Natural killer cell (primary cell): Measurements from ENCODE around the gene OPRL1. TPM values are rescaled to one million over a fixed set of nuclear protein-coding genes. Genes with fewer than 3 reads are reported as not detected.

Source experiments
- ATAC-seq, 3 donors: fragments of 150-1000 bp in 2 of 3; fragments of 200-7000 bp in 1 of 3; cut with Tn5 transposase; 1 replicate in 1 of 3; 2 replicates in 2 of 3; pipeline ENCODE4 v1.10.0; 2021; ENCODE audit warnings: mild to moderate bottlenecking in 2 of 3, moderate library complexity in 2 of 3
- DNase-seq, 2 donors: peaks; one replicate each; pipeline versions ENCODE4 v3.0.0 to v3.0.0-alpha.2; 2013 to 2021; ENCODE audit warnings: mixed read lengths in 1 of 2
- H3K27ac ChIP-seq: one replicate; pipeline ENCODE4 v1.5.1; 2013; ENCODE audit warnings: mild to moderate bottlenecking, low read length
- H3K27me3 ChIP-seq: one replicate; pipeline ENCODE4 v1.6.1; 2013; ENCODE audit warnings: low read length; ENCODE audit not compliant: control insufficient read depth, insufficient read depth
- H3K36me3 ChIP-seq: one replicate; pipeline ENCODE4 v1.6.1; 2013; ENCODE audit warnings: low read length; ENCODE audit not compliant: control insufficient read depth, insufficient read depth
- H3K4me1 ChIP-seq: one replicate; pipeline ENCODE4 v1.6.1; 2013; ENCODE audit warnings: low read length; ENCODE audit not compliant: control insufficient read depth, insufficient read depth
- H3K4me3 ChIP-seq: one replicate; pipeline ENCODE4 v1.5.1; 2013; ENCODE audit warnings: low read length
- H3K9me3 ChIP-seq: one replicate; pipeline ENCODE4 v1.6.1; 2013; ENCODE audit warnings: low read length; ENCODE audit not compliant: control insufficient read depth, insufficient read depth
- H3K27ac Mint-ChIP-seq, 2 donors: one replicate each; pipeline ENCODE4 v1.8.0; 2022; ENCODE audit warnings: mild to moderate bottlenecking in 2 of 2, mixed read lengths in 2 of 2, moderate library complexity in 1 of 2
- H3K27me3 Mint-ChIP-seq, 2 donors: one replicate each; pipeline ENCODE4 v1.8.0; 2022; ENCODE audit warnings: low read depth in 2 of 2, mixed read lengths in 2 of 2
- H3K36me3 Mint-ChIP-seq: one replicate; pipeline ENCODE4 v1.8.0; 2022; ENCODE audit warnings: mixed read lengths
- H3K4me1 Mint-ChIP-seq, 2 donors: one replicate each; pipeline ENCODE4 v1.8.0; 2022; ENCODE audit warnings: mixed read lengths in 2 of 2
- H3K4me3 Mint-ChIP-seq: one replicate; pipeline ENCODE4 v1.8.0; 2022; ENCODE audit warnings: mild to moderate bottlenecking, moderate library complexity, mixed read lengths
- H3K9me3 Mint-ChIP-seq, 2 donors: one replicate each; pipeline ENCODE4 v1.8.0; 2022; ENCODE audit warnings: mixed read lengths in 2 of 2
- WGBS: methylation state at CpG from one replicate; pipeline ENCODE4 v1.1.7; 2013; ENCODE audit warnings: missing lambda C conversion rate; ENCODE audit not compliant: insufficient coverage; 5-methylcytosine and 5-hydroxymethylcytosine counted together
- intact Hi-C: fragments of 100-400 bp; cut with micrococcal nuclease; formaldehyde crosslinking; loops from one replicate; pipeline ENCODE4 v1.14.2; 2022
- total RNA-seq, 4 donors: library from RNA; stranded (reverse); fragments of 120-200 nt in 1 of 4; gene quantifications; one replicate each; pipeline versions ENCODE4 v1.2.3 to v1.2.4, GENCODE V29; 2013 to 2022
- TF ChIP-seq, protein P1 (sequence below): fragments of 200-600 bp; IDR thresholded peaks from one replicate; pipeline ENCODE4 v1.8.0; 2022; ENCODE audit warnings: antibody characterized with exemption

OPRL1 gene
- total RNA-seq, 3 donors from 2014 or later (not counting 1 experiment from before 2014, with no cell fraction given): 1.2 to 2.2 (median 1.4) TPM

DNA sequence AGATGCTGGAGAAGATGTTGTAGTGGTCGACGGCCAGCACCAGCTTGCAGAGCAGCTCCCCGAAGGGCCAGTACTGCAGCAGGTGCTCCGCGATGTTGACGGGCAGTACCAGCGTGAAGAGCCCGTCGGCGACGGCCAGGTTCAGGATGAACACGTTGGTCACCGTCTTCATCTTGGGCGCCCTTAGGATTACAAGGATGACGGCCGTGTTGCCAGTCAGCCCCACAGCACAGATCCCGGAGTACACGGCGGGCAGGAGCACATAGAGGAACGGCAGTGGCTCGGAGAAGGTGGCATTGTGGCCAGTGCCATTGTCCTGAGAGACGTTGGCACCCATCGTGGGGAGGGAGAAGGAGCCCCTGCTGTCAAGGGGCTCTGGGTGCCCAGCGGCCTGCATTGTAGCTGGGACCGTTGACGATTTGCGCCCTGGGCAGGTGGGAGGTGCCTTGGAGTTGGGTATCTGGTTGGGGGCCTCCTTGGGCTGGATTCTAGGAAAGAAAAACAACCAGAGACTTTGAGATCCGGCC is 26.6 kb downstream of the OPRL1 start:
- H3K27ac ChIP-seq: no peak overlapping the region
- Mint-ChIP-seq H3K4me3 (no peak overlapping the region), H3K27ac (no peak overlapping the region), H3K4me1 (peaks cover 0 to 18% of the 10 kb centered on the region in 2 donors), H3K27me3 (peaks cover 7 to 24% of the 10 kb centered on the region in 2 donors), H3K9me3 (no peaks in the 10 kb centered on the region), H3K36me3 (no peaks in the 10 kb centered on the region)
- no peaks in the 10 kb centered on the region for H3K36me3 ChIP-seq
- no peaks in the 10 kb centered on the region for H3K9me3 ChIP-seq
- TF ChIP-seq, protein P1, sequence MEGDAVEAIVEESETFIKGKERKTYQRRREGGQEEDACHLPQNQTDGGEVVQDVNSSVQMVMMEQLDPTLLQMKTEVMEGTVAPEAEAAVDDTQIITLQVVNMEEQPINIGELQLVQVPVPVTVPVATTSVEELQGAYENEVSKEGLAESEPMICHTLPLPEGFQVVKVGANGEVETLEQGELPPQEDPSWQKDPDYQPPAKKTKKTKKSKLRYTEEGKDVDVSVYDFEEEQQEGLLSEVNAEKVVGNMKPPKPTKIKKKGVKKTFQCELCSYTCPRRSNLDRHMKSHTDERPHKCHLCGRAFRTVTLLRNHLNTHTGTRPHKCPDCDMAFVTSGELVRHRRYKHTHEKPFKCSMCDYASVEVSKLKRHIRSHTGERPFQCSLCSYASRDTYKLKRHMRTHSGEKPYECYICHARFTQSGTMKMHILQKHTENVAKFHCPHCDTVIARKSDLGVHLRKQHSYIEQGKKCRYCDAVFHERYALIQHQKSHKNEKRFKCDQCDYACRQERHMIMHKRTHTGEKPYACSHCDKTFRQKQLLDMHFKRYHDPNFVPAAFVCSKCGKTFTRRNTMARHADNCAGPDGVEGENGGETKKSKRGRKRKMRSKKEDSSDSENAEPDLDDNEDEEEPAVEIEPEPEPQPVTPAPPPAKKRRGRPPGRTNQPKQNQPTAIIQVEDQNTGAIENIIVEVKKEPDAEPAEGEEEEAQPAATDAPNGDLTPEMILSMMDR: no peak
- no peak overlapping the region for H3K4me3 ChIP-seq
- H3K4me1 ChIP-seq: peaks cover 23% of the 10 kb centered on the region
- WGBS: 95% methylated on average over 28 of the region's 28 CpGs
- DNase-seq (peak in 1 of 2 donors; percentile 14), ATAC-seq (no peak)
- intact Hi-C loops: no loop called here
- peaks cover 12% of the 10 kb centered on the region for H3K27me3 ChIP-seq

DNA sequence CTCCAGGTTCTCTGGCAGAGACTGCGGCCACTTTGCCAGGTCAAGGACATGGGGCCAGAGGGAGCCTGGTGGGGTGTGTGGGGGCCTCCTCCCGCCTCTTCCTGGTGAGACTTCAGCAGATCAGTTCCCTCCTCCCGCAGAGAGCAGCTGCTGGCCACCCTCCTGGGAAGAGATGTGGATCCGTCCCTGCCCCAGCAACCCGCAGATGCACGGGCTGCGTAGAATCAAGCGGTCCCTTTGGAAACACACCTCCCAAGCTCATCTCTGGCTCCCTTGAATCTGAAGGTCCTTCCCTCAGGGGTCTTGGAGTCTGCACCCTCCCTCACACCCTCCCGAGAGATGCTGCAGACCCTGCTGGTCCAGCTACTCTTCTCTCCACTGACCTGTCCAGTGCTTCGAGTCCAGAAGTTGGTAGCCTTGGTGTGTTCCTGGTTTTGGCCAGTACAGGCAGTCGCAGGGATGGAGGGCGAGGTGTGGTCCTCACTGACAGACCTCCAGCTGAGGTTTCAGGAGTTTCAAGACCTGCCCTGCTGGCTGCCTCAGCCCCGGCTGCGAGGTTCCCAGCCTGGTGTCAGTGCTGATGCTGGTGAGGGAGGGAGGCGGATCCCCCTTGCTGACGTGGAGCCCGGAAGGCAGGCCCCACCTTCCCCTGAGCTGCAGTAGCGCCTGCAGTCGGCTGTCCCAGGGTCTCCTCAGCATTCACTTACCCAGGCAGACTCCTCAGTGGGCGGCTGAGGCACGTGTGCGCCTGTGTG is 27.3 kb downstream of the OPRL1 start, which contains the start of gene NPBWR2:
Gene NPBWR2, minus strand, starts transcription at position 585 of the 755 bp plus-strand sequence. CDS start 734 bp downstream, outside the sequence.
- H3K27me3 ChIP-seq: peaks cover 7% of the 10 kb centered on the region
- H3K4me3 ChIP-seq: no peak within 1 kb of the TSS
- DNase-seq: peak; percentile 15 to 59
- peaks cover 0 to 15% of the 10 kb centered on the region in 2 donors for H3K4me1 Mint-ChIP-seq
- no peaks in the 10 kb centered on the region for H3K9me3 Mint-ChIP-seq
- H3K27me3 Mint-ChIP-seq: peaks cover 5 to 22% of the 10 kb centered on the region in 2 donors
- H3K36me3 ChIP-seq: no peaks in the 10 kb centered on the region
- H3K9me3 ChIP-seq: no peaks in the 10 kb centered on the region
- H3K36me3 Mint-ChIP-seq: no peaks in the 10 kb centered on the region
- H3K27ac Mint-ChIP-seq: no peak within 1 kb of the TSS
- 60% methylated on average over 22 of the region's 22 CpGs for WGBS
- ATAC-seq: peak in 2 of 3 donors; percentile 55 to 72
- TF ChIP-seq, protein P1: no peak
- no peak within 1 kb of the TSS for H3K4me3 Mint-ChIP-seq
- H3K4me1 ChIP-seq: peaks cover 17% of the 10 kb centered on the region
- peak within 1 kb of the TSS; percentile 49 for H3K27ac ChIP-seq
- intact Hi-C loops: no loop called here

DNA sequence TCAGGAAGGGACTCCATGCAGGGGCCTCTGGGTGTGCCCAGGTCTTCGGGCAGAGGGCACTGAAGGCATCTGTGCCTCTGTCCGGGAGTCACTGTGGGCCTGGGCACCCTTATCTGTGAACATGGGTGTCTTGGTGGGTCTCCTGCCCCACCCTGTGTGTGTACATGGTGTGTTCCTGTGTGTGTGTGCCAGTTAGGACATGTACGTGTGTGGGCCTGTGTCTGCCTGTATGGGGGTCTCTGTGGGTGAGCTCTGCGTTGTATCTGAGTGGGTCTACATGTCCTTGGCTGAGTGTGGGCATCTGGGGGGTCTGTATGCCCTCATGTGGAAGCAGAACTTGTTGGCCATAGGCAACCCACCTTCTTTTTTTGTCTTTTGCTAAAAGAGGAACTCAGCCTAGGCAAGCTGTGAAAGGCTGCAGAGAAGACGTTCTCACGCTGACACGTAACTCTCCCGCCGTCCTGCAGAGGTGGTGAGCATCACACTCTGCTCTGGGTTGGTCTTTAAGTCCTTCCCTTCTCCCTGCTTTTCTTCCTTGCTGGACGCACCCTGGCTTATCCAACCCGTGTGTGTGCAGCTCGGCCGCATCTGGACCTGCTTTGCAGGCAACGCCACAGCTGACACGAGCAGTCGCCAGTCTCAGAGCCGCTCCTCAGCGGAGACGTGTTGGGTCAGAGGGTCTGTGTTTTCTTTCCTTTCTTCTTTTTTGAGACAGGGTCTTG is 28.0 kb downstream of the OPRL1 start:
- TF ChIP-seq, protein P1: no peak
- H3K4me3 Mint-ChIP-seq: no peak overlapping the region
- no peaks in the 10 kb centered on the region for H3K9me3 Mint-ChIP-seq
- intact Hi-C loops: no loop called here
- H3K36me3 Mint-ChIP-seq: no peaks in the 10 kb centered on the region
- peaks cover 5 to 19% of the 10 kb centered on the region in 2 donors for H3K27me3 Mint-ChIP-seq
- peaks cover 10% of the 10 kb centered on the region for H3K4me1 ChIP-seq
- H3K4me3 ChIP-seq: no peak overlapping the region
- H3K4me1 Mint-ChIP-seq: peaks cover 0 to 11% of the 10 kb centered on the region in 2 donors
- WGBS: 46% methylated on average over 19 of the region's 19 CpGs
- H3K27ac Mint-ChIP-seq: no peak overlapping the region
- H3K27me3 ChIP-seq: peaks cover 4% of the 10 kb centered on the region
- peak overlapping the region; percentile 49 for H3K27ac ChIP-seq
- no peaks in the 10 kb centered on the region for H3K9me3 ChIP-seq
- DNase-seq (peak in 1 of 2 donors; percentile 13), ATAC-seq (no peak)
- no peaks in the 10 kb centered on the region for H3K36me3 ChIP-seq
